Superior temporal gyrus (tissue), 1 donor: ENCODE data around the gene CHRNA3.

Experiments
- DNase-seq: peaks from one replicate; pipeline ENCODE4 v3.0.0-alpha.2; 2016; ENCODE audit errors: extremely low spot score

Gene CHRNA3

GRCh38 chr15:78620527-78621421 is at the start of gene CHRNA3:
CHRNA3 (minus strand) TSS chr15:78620996; CDS start chr15:78620794, 202 bp downstream.
- DNase-seq, result no peak

- no peak for DNase-seq
These were observed 48.2 kb upstream of the CHRNA3 start for GRCh38 chr15:78668987-78669386.

GRCh38 chr15:78667578-78668236 is 46.9 kb upstream of the CHRNA3 start:
- DNase-seq, result no peak

DNA sequence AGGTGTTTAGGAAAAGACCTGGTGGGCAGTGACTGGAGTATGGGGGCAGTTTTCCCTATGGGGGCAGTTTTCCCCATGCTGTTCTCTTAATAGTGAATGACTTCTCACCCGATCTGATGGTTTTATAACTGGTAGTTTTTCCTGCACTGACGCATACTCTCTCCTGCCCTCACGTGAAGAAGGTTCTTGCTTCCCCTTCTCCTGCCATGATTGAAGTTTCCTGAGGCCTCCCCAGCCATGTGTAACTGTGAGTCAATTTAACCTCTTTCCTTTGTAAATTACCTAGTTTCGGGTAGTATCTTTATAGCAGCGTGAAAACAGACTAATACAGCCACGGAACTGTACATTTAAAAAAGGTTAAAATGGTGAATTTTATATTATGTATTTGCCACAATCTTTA is 45.2 kb upstream of the CHRNA3 start:
- DNase-seq, result no peak

DNA sequence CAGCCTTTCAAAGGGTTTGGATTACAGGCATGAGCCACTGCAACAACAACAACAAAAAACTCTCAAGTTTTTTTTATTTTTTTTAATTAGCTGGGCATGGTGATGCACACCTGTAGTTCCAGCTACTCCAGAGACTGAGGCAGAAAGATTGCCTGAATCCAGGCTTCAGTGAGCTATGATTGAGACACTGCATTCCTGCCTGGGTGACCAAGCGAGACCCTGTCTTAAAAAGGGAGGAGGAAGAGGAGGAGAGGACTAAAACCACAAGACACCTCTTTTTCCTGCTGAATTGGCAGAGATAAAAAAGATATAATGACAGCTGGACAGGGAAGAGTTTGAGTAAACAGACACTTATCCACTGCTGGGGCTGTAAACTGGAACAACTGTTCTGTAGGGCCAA is 42.9 kb upstream of the CHRNA3 start:
- DNase-seq, result no peak

DNA sequence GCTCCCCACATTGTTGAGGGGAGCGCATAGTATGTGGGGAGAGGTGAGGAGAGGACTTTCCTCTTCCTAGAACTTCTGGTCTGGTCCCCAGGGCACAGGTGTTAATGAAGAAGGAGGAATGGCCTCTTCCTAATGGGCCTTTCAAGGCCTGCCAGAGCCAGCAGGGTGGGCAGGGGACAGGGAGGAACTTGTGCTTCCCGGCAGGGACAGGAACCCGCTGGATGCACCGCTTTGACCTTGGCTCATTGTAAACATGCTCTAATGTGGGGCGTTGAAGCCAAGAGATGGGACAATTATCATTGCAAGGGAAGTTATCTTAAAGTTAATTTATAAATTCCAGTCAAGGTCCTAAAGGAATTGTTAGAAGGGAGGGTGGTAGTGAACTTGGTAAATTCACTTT is 41.2 kb upstream of the CHRNA3 start:
- no peak for DNase-seq

DNA sequence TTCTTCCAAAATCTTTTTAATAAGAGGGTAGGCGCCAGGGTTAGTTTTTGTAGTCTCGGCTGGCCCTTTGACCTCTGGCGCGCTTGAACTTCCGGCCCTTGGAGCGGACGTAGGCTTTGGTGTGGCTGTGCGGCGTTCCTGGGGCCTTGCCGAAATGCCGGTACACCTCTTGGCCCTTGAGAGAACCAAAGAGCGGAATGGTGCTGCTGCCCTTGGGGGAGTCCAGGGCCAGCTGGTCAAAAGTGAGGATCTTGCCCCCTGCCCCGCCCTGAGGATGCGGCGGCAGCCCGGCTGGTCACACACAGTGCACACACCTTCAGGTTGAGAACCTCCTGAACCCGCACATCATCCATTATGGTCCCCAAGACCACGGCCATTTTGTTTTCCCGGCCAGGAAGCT is 40.2 kb upstream of the CHRNA3 start:
- no peak for DNase-seq

GRCh38 chr15:78660584-78660983 is 39.8 kb upstream of the CHRNA3 start:
- DNase-seq, result no peak

- DNase-seq, result no peak
These were observed 38.0 kb upstream of the CHRNA3 start for GRCh38 chr15:78658823-78659222.

DNA sequence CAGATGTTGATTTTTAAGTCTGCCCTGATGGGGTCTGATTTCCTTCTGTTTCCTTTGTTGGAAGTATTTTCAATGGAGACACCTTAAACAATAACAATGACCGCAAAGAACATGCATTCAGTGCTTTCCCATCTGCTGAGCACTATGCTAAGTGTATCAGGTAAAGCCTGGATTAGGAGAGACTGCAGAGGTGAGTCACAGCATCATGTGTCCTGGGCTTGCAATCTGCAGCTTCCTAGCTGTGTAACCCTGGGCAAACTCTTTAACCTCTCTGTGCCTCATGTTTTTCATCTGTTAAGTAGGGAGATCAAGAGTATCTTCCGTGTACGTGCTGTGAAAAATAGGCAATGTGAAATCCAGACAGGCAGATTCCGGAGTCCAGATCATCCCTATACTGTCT is 33.5 kb upstream of the CHRNA3 start:
- DNase-seq, result no peak

- no peak for DNase-seq
These were observed 31.3 kb upstream of the CHRNA3 start for GRCh38 chr15:78651930-78652615.

- no peak for DNase-seq
These were observed 30.2 kb upstream of the CHRNA3 start for GRCh38 chr15:78651007-78651406.

- DNase-seq, result no peak
These were observed 29.2 kb upstream of the CHRNA3 start for GRCh38 chr15:78650022-78650421.

DNA sequence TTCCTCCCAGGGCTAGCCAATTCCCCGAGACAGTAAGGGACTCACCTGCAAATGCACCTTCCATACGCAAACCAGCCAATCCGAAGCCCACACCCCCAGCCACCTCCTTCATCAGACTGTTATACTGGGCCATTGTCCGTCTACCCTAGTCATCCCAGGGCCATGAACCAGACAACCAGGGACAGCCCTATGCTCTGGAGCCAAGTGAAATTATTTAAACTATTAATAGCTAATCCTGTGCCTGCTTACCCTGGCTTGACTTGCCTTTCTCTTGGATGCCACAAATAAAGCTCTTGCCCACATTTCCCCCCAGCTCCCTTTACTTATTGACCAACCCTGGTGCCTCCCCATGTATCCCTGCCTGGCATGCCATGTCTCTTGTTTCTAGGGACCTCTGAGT is 24.2 kb upstream of the CHRNA3 start:
- no peak for DNase-seq

GRCh38 chr15:78642331-78642730 is 21.5 kb upstream of the CHRNA3 start:
- no peak for DNase-seq

- DNase-seq, result no peak
These were observed 21.0 kb upstream of the CHRNA3 start for GRCh38 chr15:78641749-78642275.

DNA sequence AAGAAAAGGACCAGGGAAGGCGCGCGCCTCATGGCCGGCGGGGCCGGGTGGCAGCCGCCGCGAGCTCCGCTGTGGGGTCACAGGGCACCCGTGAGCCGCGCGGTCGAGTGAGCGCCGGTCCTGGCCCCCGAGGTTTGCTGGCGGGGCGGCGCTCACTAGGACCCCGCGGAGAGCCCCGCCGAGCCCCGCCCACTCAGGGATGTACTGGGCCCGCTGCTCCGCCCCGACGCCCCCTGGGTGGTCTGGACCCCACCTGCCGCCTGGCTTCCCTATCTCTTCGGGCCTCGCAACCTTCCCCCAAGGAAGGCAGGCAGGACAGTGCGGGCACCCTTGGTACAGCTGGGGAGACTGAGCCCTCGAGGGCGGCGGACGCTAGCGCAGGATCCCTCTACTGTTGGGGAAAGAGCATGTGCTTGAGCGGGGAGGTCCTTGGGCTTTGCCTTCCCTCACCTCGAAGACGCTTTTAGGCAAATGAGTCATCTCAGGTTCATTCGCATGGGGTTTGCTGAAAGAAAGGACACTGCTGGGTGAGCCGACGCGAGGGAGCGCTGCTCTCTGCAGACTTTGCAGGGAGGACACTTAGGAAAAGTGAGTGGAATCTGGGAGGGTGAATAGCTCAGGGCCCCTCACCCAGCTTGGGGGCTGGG is 20.4 kb upstream of the CHRNA3 start, which contains the start of gene CHRNB4:
Gene CHRNB4 (minus strand): TSS at position 109 of the 647 bp plus-strand sequence. CDS start 77 bp downstream, at position 32.
- no peak for DNase-seq

DNA sequence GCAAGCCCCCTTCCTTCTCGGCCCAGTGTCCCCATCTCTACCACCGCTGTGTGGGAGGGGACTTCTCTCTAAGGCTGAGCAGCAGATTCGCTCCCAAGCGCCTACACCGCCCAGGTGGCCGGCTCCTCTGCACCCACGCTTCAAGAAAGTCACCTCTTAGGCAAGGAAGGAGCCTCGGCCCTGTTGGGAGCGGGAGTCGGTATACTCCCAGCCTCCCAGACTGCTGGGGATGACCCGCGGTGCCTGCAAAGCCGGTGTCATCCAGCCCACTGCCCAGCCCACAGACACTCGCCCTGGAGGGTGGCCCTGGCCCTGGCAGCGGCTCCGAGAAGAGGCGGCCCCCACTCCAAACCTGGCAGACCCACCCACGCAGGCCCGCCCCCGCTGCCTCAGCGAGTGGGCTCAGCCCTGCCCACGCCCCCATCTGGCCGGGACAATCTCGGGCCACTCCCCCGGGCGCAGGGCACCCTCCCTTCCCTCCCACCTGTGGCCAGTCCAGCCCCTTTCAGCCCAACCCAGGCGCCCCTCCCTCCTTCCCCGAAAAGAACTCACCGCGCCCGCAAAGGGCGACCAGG is 19.8 kb upstream of the CHRNA3 start:
- DNase-seq, result no peak

DNA sequence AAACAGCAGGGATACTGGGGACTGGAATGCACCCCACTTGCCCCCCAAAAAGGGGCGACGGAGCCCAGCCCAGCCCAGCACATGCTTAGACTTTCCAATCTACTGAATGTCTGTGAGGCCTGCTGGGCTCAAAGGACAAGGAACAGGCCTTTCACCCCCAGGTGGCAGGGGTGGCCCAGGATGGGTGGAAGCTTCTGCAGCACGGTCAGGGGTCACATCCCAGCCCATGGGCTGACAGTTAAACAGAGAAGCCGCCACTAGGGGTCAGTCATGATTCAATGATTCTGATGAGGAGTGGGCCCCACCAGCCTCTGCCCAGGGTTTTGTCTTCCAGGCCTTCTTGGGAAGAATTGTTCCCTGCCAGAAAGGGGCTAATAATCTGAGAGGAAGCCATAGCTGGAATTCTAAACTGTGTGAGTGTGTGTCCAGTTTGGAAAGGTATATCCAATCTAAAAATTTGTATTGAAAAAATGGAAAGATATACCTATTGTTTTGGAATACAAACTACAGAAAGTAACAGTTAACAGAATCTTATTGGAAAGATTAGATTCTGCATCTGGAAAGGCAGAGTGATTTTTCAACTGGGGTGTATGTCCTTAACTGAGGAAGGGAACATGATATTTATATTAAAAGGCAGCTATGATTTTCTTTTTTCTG is 18.0 kb upstream of the CHRNA3 start:
- DNase-seq, result peak; percentile 64

GRCh38 chr15:78637776-78638435 is 17.1 kb upstream of the CHRNA3 start:
- DNase-seq, result no peak
